ENCODE measurements around the gene JAK1.
A peak's percentile ranks its signal among the peaks of the same experiment; 100 is the strongest.
"Not testable (repeated sequence)": the region's sequence is repeated elsewhere in the genome, so short reads cannot be mapped to it uniquely, and the experiment has no call there.

Gene JAK1

GRCh38 chr1:64829411-64830029 lies 136.8 kb downstream of the JAK1 start:
- no peak for ATAC-seq

- peak; percentile 26 to 36 for ATAC-seq
These were observed 137.5 kb downstream of the JAK1 start for GRCh38 chr1:64828829-64829228.

- peak; percentile 92 to 94 for ATAC-seq
These were observed 139.4 kb downstream of the JAK1 start for GRCh38 chr1:64826991-64827390.

- ATAC-seq: no peak
These were observed 142.5 kb downstream of the JAK1 start for GRCh38 chr1:64823691-64824476.

GRCh38 chr1:64822621-64823020 lies 143.7 kb downstream of the JAK1 start:
- no peak for ATAC-seq

- ATAC-seq: not testable (repeated sequence)
These were observed 145.8 kb downstream of the JAK1 start for GRCh38 chr1:64820572-64820971.

GRCh38 chr1:64817364-64817763 lies 149.0 kb downstream of the JAK1 start:
- ATAC-seq: not testable (repeated sequence)

- ATAC-seq: no peak
These were observed 151.9 kb downstream of the JAK1 start for GRCh38 chr1:64814427-64814826.

- no peak for ATAC-seq
These were observed 155.2 kb downstream of the JAK1 start for GRCh38 chr1:64811131-64811530.

- ATAC-seq: no peak
These were observed 156.3 kb downstream of the JAK1 start for GRCh38 chr1:64810001-64810400.

GRCh38 chr1:64809309-64809708 lies 157.0 kb downstream of the JAK1 start:
- no peak for ATAC-seq

GRCh38 chr1:64801851-64802523 lies 164.4 kb downstream of the JAK1 start:
- no peak for ATAC-seq

GRCh38 chr1:64798872-64799271 lies 167.5 kb downstream of the JAK1 start:
- no peak for ATAC-seq

GRCh38 chr1:64790832-64791487 lies 175.4 kb downstream of the JAK1 start:
- ATAC-seq: no peak
